Sigmoid colon (tissue), 7 donors: ENCODE results near the gene AK5. TPM values are rescaled to one million over a fixed set of nuclear protein-coding genes. Genes with fewer than 3 reads are reported as not detected.
A peak's percentile ranks its signal among the peaks of the same experiment; 100 is the strongest.
"Not testable (repeated sequence)": the region's sequence is repeated elsewhere in the genome, so short reads cannot be mapped to it uniquely, and the experiment has no call there.

ENCODE experiments used
- DNase-seq: peaks from one replicate; pipeline ENCODE4 v3.0.0-alpha.2; 2019
- H3K27ac ChIP-seq, 4 donors: fragments of 200-600 bp; sonication (generic); one replicate each; pipeline ENCODE4 v1.5.1; 2016 to 2019; ENCODE audit warnings: mild to moderate bottlenecking in 1 of 4
- H3K27me3 ChIP-seq, 3 donors: fragments of 200-600 bp; sonication (generic); one replicate each; pipeline ENCODE4 v1.5.1; 2019; ENCODE audit warnings: mild to moderate bottlenecking in 1 of 3
- H3K36me3 ChIP-seq, 4 donors: fragments of 200-600 bp; sonication (generic); one replicate each; pipeline ENCODE4 v1.5.1; 2016 to 2019
- H3K4me1 ChIP-seq, 4 donors: fragments of 200-600 bp; sonication (generic); one replicate each; pipeline ENCODE4 v1.5.1; 2017 to 2019
- H3K4me3 ChIP-seq, 4 donors: fragments of 200-600 bp; sonication (generic); one replicate each; pipeline ENCODE4 v1.5.1; 2017 to 2019; ENCODE audit warnings: mild to moderate bottlenecking in 2 of 4, moderate library complexity in 1 of 4
- H3K9me3 ChIP-seq, 4 donors: fragments of 200-600 bp in 3 of 4; sonication (generic) in 3 of 4; one replicate each; pipeline versions ENCODE4 v1.5.1 to v1.6.1; 2013 to 2019
- EP300 ChIP-seq, 4 donors: sonication (generic); formaldehyde crosslinking; IDR thresholded peaks; one replicate each; pipeline ENCODE4 v1.6.1; 2017; ENCODE audit warnings: antibody characterized with exemption in 4 of 4
- POLR2A ChIP-seq, 2 donors: fragments of 450-650 bp; IDR thresholded peaks; one replicate each; pipeline ENCODE4 v1.6.1; 2016; ENCODE audit warnings: antibody characterized with exemption in 2 of 2, mild to moderate bottlenecking in 2 of 2, moderate library complexity in 2 of 2
- POLR2AphosphoS5 ChIP-seq, 4 donors: sonication (generic); formaldehyde crosslinking; IDR thresholded peaks; one replicate each; pipeline ENCODE4 v1.6.1; 2017; ENCODE audit warnings: antibody characterized with exemption in 4 of 4
- WGBS, 2 donors: extraction: QIAGEN DNeasy Blood & Tissue Kit; methylation state at CpG; one replicate each; pipeline ENCODE4 v1.1.7; 2013; 5-methylcytosine and 5-hydroxymethylcytosine counted together
- intact Hi-C: fragments of 100-400 bp; cut with DNase I; formaldehyde crosslinking; loops from one replicate; pipeline ENCODE4 v1.15.1; 2023
- polyA plus RNA-seq, 3 donors: library from polyadenylated mRNA; stranded (reverse); fragments of 200-250 nt; gene quantifications; one replicate each; pipeline ENCODE4 v1.2.3, GENCODE V29; 2013
- total RNA-seq, 4 donors: library from RNA; depleted of rRNA; stranded (reverse); fragments of >200 nt; gene quantifications; one replicate each; pipeline ENCODE4 v1.1.0, GENCODE V29; 2016
- TF ChIP-seq, protein P1 (sequence below), 4 experiments: fragments of 450-650 bp in 3 of 4; fragments of 200-600 bp in 1 of 4; IDR thresholded peaks; one replicate each; pipeline ENCODE4 v1.5.1; 2016 to 2019; ENCODE audit warnings: antibody characterized with exemption in 4 of 4, mild to moderate bottlenecking in 3 of 4, moderate library complexity in 2 of 4
- donor health status: healthy with polysubstance abuse.
- donor health status: Bipolar disorder and iron deficiency.
- donor health status: healthy.

AK5 gene
- total and polyA plus RNA-seq, 7 donors: 0.33 to 6.1 (median 1.9) TPM; not detected in 1

DNA sequence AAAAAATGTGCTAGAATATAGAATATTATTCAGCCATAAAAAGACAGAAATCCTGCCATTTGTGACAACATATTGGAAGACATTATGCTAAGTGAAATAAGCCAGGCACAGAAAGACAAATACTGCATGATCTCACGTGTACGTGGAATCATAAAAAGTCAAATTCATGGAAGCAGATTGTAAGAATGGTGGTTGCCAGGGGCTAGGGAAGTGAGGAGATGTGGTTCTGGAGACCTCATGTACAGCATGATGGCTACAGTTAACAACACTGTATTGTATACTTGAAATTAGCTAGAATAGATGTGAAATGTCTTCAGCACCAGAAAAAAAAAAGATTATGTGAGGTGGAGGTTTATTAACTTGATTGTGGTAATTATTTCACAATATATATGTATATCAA, 234.3 kb downstream of the AK5 start:
- 56 to 78% methylated on average over 2 of the region's 2 CpGs for WGBS, 2 donors
- DNase-seq: no peak
- peak overlapping the region in 1 of 4 donors; percentile 63 for H3K27ac ChIP-seq

DNA sequence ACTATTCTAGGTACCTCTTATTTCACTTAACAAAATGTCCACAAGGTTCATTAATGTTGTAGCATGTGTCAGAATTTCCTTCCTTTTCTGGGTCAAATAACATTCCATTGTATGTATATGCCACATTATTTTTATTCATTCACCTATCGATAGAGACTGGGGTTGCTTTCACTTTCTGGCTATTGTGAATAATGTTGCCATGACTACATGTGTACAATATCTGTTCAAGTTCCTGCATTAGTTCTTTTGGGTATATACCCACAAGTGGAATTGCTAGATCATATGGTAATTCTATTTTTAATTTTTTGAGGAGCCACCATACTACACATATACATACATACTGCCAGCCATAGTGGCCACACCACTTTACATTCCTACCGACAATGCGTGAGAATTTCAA, 242.2 kb downstream of the AK5 start:
- H3K9me3 ChIP-seq: no peaks in the 10 kb centered on the region
- H3K4me3 ChIP-seq: no peak overlapping the region
- no peaks in the 10 kb centered on the region for H3K36me3 ChIP-seq
- WGBS, 2 donors: 89 to 93% methylated on average over 3 of the region's 3 CpGs
- no peak for TF ChIP-seq POLR2A (IDR thresholded peaks at IDR 0.05)
- TF ChIP-seq POLR2AphosphoS5 (IDR thresholded peaks at IDR 0.05): no peak
- no peak for TF ChIP-seq EP300 (IDR thresholded peaks at IDR 0.05)
- TF ChIP-seq, protein P1, sequence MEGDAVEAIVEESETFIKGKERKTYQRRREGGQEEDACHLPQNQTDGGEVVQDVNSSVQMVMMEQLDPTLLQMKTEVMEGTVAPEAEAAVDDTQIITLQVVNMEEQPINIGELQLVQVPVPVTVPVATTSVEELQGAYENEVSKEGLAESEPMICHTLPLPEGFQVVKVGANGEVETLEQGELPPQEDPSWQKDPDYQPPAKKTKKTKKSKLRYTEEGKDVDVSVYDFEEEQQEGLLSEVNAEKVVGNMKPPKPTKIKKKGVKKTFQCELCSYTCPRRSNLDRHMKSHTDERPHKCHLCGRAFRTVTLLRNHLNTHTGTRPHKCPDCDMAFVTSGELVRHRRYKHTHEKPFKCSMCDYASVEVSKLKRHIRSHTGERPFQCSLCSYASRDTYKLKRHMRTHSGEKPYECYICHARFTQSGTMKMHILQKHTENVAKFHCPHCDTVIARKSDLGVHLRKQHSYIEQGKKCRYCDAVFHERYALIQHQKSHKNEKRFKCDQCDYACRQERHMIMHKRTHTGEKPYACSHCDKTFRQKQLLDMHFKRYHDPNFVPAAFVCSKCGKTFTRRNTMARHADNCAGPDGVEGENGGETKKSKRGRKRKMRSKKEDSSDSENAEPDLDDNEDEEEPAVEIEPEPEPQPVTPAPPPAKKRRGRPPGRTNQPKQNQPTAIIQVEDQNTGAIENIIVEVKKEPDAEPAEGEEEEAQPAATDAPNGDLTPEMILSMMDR (IDR thresholded peaks at IDR 0.05): no peak
- intact Hi-C loops: no loop called here
- no peak overlapping the region for H3K27ac ChIP-seq
- no peaks in the 10 kb centered on the region for H3K4me1 ChIP-seq
- no peaks in the 10 kb centered on the region for H3K27me3 ChIP-seq
- DNase-seq: no peak

More for the DNA sequence above, 234.3 kb downstream of the AK5 start:
- no peaks in the 10 kb centered on the region for H3K27me3 ChIP-seq
- intact Hi-C loops: no loop called here
- H3K36me3 ChIP-seq: no peaks in the 10 kb centered on the region
- H3K9me3 ChIP-seq: no peaks in the 10 kb centered on the region
- peaks cover 0 to 13% (median 9%) of the 10 kb centered on the region in 4 donors for H3K4me1 ChIP-seq
- no peak overlapping the region for H3K4me3 ChIP-seq
- TF ChIP-seq, protein P1 (IDR thresholded peaks at IDR 0.05): no peak

DNA sequence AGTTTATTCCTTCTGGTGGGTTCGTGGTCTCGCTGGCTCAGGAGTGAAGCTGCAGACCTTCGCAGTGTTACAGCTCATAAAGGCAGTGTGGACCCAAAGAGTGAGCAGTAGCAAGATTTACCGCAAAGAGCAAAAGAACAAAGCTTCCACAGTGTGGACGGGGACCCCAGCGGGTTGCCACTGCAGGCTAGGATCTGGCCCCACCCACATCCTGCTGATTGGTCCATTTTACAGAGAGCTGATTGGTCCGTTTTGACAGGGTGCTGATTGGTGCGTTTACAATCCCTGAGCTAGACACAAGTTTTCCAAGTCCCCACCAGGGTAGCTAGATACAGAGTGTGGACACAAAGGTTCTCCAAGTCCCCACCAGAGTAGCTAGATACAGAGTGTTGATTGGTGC, 249.3 kb downstream of the AK5 start:
- 95 to 97% methylated on average over 8 of the region's 8 CpGs for WGBS, 2 donors
- H3K27ac ChIP-seq, H3K4me3 ChIP-seq, DNase-seq, H3K4me1 ChIP-seq, intact Hi-C loops, H3K27me3 ChIP-seq, H3K9me3 ChIP-seq, H3K36me3 ChIP-seq: not testable (repeated sequence)

DNA sequence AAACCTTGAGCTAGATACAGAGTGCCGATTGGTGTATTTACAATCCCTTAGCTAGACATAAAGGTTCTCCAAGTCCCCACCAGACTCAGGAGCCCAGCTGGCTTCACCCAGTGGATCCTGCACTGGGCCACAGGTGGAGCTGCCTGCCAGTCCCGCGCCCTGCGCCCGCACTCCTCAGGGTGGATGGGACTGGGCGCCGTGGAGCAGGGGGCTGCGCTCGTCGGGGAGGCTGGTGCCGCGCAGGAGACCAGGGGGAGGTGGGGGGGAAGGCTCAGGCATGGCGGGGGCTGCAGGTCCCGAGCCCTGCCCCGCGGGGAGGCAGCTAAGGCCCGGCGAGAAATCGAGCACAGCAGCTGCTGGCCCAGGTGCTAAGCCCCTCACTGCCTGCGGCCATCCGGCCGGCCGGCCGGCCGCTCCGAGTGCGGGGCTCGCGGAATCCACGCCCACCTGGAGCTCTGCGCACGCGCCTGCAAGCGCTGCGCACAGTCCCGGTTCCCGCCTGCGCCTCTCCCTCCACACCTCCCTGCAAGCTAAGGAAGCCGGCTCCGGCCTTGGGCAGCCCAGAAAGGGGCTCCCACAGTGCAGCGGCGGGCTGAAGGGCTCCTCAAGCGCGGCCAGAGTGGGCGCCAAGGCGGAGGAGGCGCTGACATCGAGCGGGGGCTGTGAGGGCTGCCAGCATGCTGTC, 249.9 kb downstream of the AK5 start:
- intact Hi-C loops, H3K4me1 ChIP-seq: not testable (repeated sequence)

DNA sequence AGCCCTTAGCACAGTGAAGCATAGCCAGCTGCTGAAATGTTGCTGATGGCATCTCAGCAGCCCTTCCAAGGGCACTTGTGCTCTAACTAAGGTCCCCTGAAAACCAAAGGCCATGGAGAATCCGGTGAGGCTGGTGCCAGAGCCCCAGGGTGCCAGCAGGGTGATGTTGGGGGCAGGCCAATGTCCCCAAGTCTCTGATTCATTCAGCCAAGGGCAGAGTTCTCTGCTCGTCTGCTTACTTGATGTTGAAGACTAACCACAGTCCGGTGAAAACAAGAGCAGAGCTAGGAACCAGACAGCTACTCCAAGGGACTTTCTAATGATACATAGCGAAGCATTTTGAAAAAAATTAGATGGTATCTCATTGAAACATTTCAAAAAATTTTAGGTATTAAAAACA, 250.8 kb downstream of the AK5 start:
- no peak for DNase-seq
- H3K9me3 ChIP-seq: no peaks in the 10 kb centered on the region
- no peak overlapping the region for H3K4me3 ChIP-seq
- H3K27ac ChIP-seq: no peak overlapping the region
- H3K4me1 ChIP-seq: no peaks in the 10 kb centered on the region
- no peaks in the 10 kb centered on the region for H3K27me3 ChIP-seq
- no peaks in the 10 kb centered on the region for H3K36me3 ChIP-seq
- TF ChIP-seq POLR2A (IDR thresholded peaks at IDR 0.05): no peak
- TF ChIP-seq POLR2AphosphoS5 (IDR thresholded peaks at IDR 0.05): no peak
- TF ChIP-seq, protein P1 (IDR thresholded peaks at IDR 0.05): no peak
- no peak for TF ChIP-seq EP300 (IDR thresholded peaks at IDR 0.05)
- whole genome bisulfite sequencing, 2 donors: 89 to 90% methylated on average over 4 of the region's 4 CpGs
- intact Hi-C loops: no loop called here

More for the DNA sequence above, 249.9 kb downstream of the AK5 start:
- WGBS, 2 donors: 95 to 97% methylated on average over 49 of the region's 49 CpGs
- not testable (repeated sequence) for H3K27me3 ChIP-seq, H3K9me3 ChIP-seq, DNase-seq, H3K27ac ChIP-seq, H3K4me3 ChIP-seq, H3K36me3 ChIP-seq

DNA sequence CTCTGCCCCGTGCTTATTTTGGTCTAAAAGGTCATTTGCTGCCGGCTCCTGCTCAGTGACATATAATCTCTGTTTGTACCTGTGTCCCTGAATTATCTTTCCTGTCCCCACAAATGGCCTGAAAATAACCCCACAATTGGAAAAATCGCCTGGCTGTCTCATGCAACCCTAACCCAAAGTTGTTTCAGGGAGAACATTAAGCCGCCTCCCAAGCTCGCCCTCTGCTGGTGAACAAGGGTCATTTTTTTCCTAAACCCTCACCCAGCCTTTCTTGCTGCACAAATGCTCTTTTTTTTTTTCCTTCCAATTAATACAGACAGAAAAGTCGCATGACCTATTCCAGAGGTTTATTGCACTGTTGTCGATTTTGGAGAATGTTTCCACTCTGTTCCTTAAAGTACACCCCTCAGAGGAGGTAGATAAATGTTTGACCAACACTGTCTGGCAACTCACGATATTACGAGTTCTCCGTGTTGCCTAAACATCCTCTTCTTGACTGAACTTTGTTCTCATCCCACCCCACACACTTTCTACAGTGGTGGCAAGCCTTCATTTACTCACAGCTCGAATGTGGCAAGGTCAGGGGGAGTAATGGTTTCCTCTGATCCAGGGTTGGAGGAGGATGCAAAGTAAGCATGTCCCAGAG, 252.0 kb downstream of the AK5 start:
- Histone ChIP-seq H3K9me3 (no peaks in the 10 kb centered on the region), H3K27ac (no peak overlapping the region), H3K36me3 (no peaks in the 10 kb centered on the region), H3K4me3 (no peak overlapping the region), H3K27me3 (no peaks in the 10 kb centered on the region), H3K4me1 (no peaks in the 10 kb centered on the region)
- TF ChIP-seq POLR2AphosphoS5 (IDR thresholded peaks at IDR 0.05): no peak
- TF ChIP-seq, protein P1 (IDR thresholded peaks at IDR 0.05): peak; percentile 37 to 83 (median 68)
- peak; percentile 74 for DNase-seq
- WGBS, 2 donors: 16 to 35% methylated on average over 11 of the region's 11 CpGs
- intact Hi-C loops: no loop called here
